ENCODE measurements around the gene ADAMTS8. TPM values are rescaled to one million over a fixed set of nuclear protein-coding genes. Genes with fewer than 3 reads are reported as not detected.

ADAMTS8 gene
- total and polyA plus RNA-seq, 9 of the 15 experiments (the other 6 are each of a cell fraction or from before 2014, with no cell fraction given), result not detected

GRCh38 chr11:130434521-130435223 is 6.3 kb upstream of the ADAMTS8 start (continued):
- TF ChIP-seq ZNF318 (IDR thresholded peaks at IDR 0.05; ENCODE audit: borderline replicate concordance in 1 of 2, low read depth in 1 of 2), result no peak
- no peak for TF ChIP-seq TCF15 (CRISPR knock-in tag; IDR thresholded peaks at IDR 0.05)
- no peak for TF ChIP-seq ATF6 (CRISPR knock-in tag; IDR thresholded peaks at IDR 0.05)
- peak; percentile 65 for TF ChIP-seq REST (IDR thresholded peaks at IDR 0.05; ENCODE audit: borderline replicate concordance)
- no peak for TF ChIP-seq REST (CRISPR knock-in tag; IDR thresholded peaks at IDR 0.05; ENCODE audit: low read depth)
- no peak for TF ChIP-seq ZC3H11A (IDR thresholded peaks at IDR 0.05; ENCODE audit: low read depth, low read length)
- TF ChIP-seq PURB (CRISPR knock-in tag; IDR thresholded peaks at IDR 0.05; ENCODE audit: low read depth), result no peak
